NCI-H2196 (cell line): ENCODE data around the gene KSR2.

Experiments used
- DNase-seq: peaks from one replicate; lab custom pipeline; 2025; ENCODE audit not compliant: unreplicated experiment; lab: John Stamatoyannopoulos, UW

The KSR2 gene

DNA sequence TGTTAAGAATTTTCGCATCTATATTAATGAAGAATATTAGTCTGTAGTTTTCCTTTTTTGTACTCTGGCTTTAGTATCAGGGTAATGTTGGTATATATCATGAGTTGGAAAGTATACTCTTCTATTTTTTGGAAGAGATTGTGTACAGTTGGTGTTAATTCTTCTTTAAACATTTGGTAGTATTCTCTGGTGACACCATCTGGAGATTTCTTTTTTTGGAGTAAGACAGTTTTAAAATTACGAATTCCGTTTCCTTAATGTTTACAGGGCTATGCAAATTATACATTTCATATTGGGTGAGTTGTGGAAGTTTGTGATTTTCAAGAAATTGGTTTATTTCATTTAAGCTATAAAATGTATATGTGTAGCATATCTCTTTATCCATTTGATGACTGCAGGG is 423.6 kb downstream of the KSR2 start:
- DNase-seq = no peak

DNA sequence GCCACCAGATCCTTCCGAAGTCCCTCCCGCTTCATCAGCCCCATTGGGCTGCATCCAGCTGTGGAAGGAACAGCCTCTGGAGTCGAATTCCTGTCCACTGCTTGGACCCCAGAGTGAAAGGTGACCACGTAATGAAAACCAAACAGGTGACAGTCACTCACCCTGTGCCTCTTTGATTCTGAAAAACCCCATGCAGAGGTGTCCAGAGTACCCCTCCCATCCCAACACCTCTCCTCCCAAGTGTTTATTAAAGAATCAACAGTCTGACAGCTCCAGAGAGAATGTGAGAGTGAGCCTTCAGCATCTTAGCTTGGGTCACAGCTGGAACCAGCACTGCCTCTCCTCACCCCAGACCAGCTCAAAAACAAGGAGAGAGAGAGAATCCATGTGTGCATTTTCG is 428.8 kb downstream of the KSR2 start:
- no peak for DNase-seq

- no peak for DNase-seq
Measured at GRCh38 chr12:117538926-117539325, 429.9 kb downstream of the KSR2 start.

GRCh38 chr12:117538032-117538690 is 430.6 kb downstream of the KSR2 start:
- no peak for DNase-seq

DNA sequence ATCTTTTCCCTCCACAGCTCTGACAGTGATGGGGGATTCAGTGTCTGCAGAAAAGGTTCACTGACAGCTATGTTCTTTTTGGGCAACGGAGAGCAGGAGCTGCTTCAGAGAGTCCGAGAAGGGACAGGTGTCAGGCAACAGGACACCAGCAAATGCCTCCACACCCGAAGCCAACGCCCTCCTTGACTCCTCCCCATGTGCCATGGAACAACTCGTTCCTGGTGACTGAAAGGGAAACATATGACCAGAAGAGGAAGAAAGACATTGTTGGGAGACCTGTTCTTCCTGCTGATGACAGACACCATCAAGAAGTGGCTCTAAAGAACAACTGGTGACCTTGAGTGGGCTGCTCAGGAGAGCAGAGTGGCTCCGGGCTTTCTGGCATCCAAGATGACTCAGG is 435.1 kb downstream of the KSR2 start:
- no peak for DNase-seq

GRCh38 chr12:117530796-117531195 is 438.0 kb downstream of the KSR2 start:
- DNase-seq = no peak

- DNase-seq = no peak
Measured at GRCh38 chr12:117528538-117528937, 440.3 kb downstream of the KSR2 start.

GRCh38 chr12:117527479-117527855 is 441.3 kb downstream of the KSR2 start:
- no peak for DNase-seq

GRCh38 chr12:117526757-117527478 is 441.9 kb downstream of the KSR2 start:
- DNase-seq = no peak

- no peak for DNase-seq
Measured at GRCh38 chr12:117525766-117526165, 443.0 kb downstream of the KSR2 start.

GRCh38 chr12:117524806-117525205 is 444.0 kb downstream of the KSR2 start:
- DNase-seq = no peak

DNA sequence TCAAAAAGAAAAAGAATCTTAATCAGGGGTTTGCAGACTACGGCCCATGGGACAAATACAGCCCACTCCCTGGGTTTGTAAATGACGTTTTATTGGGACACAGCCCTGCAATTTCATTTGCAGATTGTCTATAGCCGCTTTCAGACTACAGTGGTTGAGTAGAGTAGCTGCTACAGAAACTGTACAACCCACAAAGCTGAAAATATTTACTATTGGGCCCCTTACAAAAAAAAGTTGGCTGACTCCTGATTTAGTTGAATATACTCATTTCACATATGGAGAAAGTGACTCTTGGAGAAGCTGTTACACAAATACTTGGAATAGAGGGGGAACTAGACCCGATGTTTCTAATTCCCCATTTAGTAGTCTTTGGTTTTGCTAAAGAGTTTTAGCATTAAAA is 444.8 kb downstream of the KSR2 start:
- DNase-seq = no peak

DNA sequence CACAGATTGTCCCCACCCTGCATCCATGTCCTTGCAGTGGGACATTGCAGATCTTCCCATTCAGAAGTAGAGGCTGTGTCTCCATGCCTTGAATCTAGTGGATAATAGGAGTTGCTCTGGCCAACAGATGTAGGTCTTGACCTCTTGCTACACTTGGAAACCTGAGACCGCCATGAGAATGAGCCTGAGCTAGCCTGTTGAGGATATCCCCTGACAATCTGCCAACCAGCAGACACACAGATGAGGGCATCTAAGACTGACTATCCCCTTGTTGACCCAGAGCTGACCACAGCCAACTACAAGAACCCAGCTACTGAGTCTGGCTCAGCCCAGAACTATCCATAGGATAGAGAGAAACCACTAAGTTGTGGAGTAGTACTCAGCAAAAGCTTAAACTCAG is 446.2 kb downstream of the KSR2 start:
- peak; percentile 50 for DNase-seq

DNA sequence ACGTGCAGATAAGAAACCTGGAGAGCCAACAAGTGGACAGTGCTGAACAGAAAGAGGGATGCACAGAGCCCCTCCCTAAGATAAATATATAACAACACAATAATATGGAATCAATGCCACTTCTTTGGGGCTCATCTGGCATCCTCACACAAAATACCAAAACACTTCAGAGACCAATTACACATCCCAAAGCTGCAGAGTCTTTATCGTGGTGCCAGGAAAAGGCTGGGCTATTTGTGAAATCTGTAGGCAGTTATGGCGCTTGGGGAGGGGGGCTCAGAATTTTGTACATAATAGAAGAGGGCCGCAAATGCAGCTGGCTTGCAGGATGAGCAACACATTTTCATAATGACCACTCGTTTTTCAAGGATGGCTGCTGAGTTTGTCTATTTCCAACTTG is 446.9 kb downstream of the KSR2 start:
- no peak for DNase-seq

GRCh38 chr12:117521346-117521745 is 447.4 kb downstream of the KSR2 start:
- DNase-seq = no peak

DNA sequence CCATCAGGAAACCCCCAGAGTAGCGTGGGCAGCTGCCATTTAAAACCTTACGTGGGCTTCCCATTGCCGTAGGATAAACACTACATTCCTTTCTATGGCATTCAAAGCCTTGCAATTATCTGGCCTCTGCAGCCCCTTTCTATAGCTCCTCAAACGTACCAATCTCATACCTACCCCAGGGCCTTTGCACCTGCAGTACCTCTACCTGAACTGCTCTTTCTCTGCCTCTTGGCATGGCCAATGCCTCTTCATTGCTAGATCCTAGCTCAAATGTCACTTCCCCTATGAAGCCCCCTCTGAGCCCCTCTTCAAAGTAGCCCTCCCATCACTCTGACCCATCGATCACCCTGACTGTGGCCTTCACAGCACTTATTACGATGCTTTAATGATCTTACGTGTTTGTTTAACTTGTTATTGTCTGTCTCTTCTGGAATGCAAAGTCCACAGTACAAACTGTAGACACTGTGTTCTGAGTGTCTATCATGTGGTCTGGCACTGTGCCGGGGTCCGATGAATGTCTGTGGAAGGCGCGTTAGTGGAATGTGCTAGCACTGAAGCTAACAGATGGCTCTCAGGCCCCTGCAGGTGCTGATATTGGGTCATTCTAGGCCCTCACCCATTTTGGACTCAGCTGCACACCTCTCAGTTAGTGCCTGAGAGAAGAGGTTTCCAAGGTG is 450.1 kb downstream of the KSR2 start:
- DNase-seq = no peak

DNA sequence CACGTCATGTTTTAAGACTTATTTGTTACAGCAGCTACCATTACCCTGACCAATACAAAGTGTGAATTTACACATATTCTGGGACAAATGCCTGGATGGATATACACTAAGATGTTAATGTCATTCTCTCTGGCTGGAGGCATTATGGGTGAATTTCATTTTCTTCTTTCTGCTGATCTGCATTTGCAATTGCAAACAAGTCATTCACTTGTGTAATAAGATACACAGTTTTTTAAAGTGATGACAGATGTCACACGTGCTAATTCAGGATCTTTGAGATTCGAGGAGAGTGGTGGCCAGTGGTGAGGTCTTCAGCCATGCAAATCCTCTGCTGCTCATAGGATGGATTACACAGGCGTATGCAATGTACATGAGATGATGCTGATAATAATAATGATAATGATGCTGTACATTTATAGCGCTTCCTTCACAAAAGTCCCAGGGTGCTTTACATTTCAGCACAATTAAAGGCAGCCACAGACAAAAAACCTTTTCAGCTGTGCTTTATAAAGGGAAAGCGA is 451.5 kb downstream of the KSR2 start:
- no peak for DNase-seq

GRCh38 chr12:117516034-117516433 is 452.8 kb downstream of the KSR2 start:
- no peak for DNase-seq

- peak; percentile 60 for DNase-seq
Measured at GRCh38 chr12:117514016-117514415, 454.8 kb downstream of the KSR2 start.

GRCh38 chr12:117513353-117513752 is 455.4 kb downstream of the KSR2 start:
- DNase-seq = no peak

GRCh38 chr12:117508468-117508867 is 460.3 kb downstream of the KSR2 start:
- DNase-seq = no peak

- DNase-seq = no peak
Measured at GRCh38 chr12:117507548-117507947, 461.2 kb downstream of the KSR2 start.
